PC-9 (cell line): ENCODE data around the gene ITGAE. TPM values are rescaled to one million over a fixed set of nuclear protein-coding genes. Genes with fewer than 3 reads are reported as not detected.

Experiments
- BruUV-seq: library from RNA; stranded (reverse); fragments of 400-500 nt; replicated peaks from 2 replicates; lab custom pipeline; 2021; lab: Mats Ljungman, UMichigan
- CTCF ChIA-PET: fragments of 300-600 bp; sonication (Branson Sonifier 250); formaldehyde crosslinking; loops from one replicate; lab custom pipeline; 2022; ENCODE audit warnings: antibody characterized with exemption; lab: Charles Lee
- POLR2A ChIA-PET: fragments of 300-600 bp; sonication (Branson Sonifier 250); formaldehyde crosslinking; loops from one replicate; lab custom pipeline; 2022; ENCODE audit warnings: antibody characterized with exemption; ENCODE audit not compliant: unreplicated experiment; lab: Charles Lee
- DNase-seq, 2 experiments: peaks; one replicate each; pipeline versions ENCODE4 v3.0.0 to v3.0.0-alpha.2; 2015 to 2022; ENCODE audit warnings: mixed read lengths in 1 of 2
- H2AFZ ChIP-seq: fragments of 200-600 bp; sonication (generic); 2 replicates; pipeline ENCODE4 v1.8.1; 2017; ENCODE audit warnings: antibody characterized with exemption
- H3F3A ChIP-seq: fragments of 200-600 bp; sonication (generic); 2 replicates; pipeline ENCODE4 v1.8.1; 2017; ENCODE audit warnings: antibody characterized with exemption, mild to moderate bottlenecking, low read depth; ENCODE audit not compliant: insufficient read depth
- H3K27ac ChIP-seq: fragments of 200-600 bp; sonication (generic); 2 replicates; pipeline ENCODE4 v1.6.1; 2016; ENCODE audit warnings: mixed run types
- H3K27me3 ChIP-seq: fragments of 200-600 bp; sonication (generic); 2 replicates; pipeline ENCODE4 v1.6.1; 2016; ENCODE audit warnings: low read depth, mixed run types; ENCODE audit not compliant: insufficient read depth
- H3K36me3 ChIP-seq: fragments of 200-600 bp; sonication (generic); 2 replicates; pipeline ENCODE4 v1.6.1; 2016; ENCODE audit warnings: low read depth, mixed run types
- H3K4me1 ChIP-seq: fragments of 200-600 bp; sonication (generic); replicated peaks from 2 replicates; pipeline ENCODE4 v1.6.1; 2016; ENCODE audit warnings: mixed run types; ENCODE audit not compliant: insufficient read depth
- H3K4me2 ChIP-seq: fragments of 200-600 bp; sonication (generic); 2 replicates; pipeline ENCODE4 v1.6.1; 2017; ENCODE audit warnings: mixed run types
- H3K4me3 ChIP-seq: fragments of 200-600 bp; sonication (generic); 2 replicates; pipeline ENCODE4 v1.6.1; 2016; ENCODE audit warnings: mixed run types
- H3K79me2 ChIP-seq: fragments of 200-600 bp; sonication (generic); 2 replicates; pipeline ENCODE4 v1.6.1; 2017; ENCODE audit warnings: low read depth, mixed run types
- H3K9me2 ChIP-seq: fragments of 200-600 bp; sonication (generic); 2 replicates; pipeline ENCODE4 v1.8.1; 2017; ENCODE audit warnings: mild to moderate bottlenecking; ENCODE audit not compliant: insufficient read depth
- H3K9me3 ChIP-seq: fragments of 200-600 bp; sonication (generic); 2 replicates; pipeline ENCODE4 v1.8.1; 2016; ENCODE audit warnings: low read depth; ENCODE audit not compliant: insufficient read depth
- H4K20me1 ChIP-seq: fragments of 200-600 bp; sonication (generic); 2 replicates; pipeline ENCODE4 v1.8.1; 2017; ENCODE audit not compliant: insufficient read depth
- CTCF ChIP-seq: fragments of 200-600 bp; sonication (generic); conservative IDR thresholded peaks from 2 replicates; pipeline ENCODE4 v1.6.1; 2017; ENCODE audit warnings: mixed run types, antibody characterized with exemption, mild to moderate bottlenecking, moderate library complexity
- EZH2 ChIP-seq: fragments of 200-600 bp; sonication (generic); IDR thresholded peaks from 2 replicates; pipeline ENCODE4 v1.8.0; 2017; ENCODE audit warnings: antibody characterized with exemption, low read depth
- intact Hi-C: fragments of 100-400 bp; cut with micrococcal nuclease; formaldehyde crosslinking; loops from one replicate; pipeline ENCODE4 v1.10.0; 2022; ENCODE audit not compliant: unreplicated experiment
- total RNA-seq: library from RNA; stranded (reverse); gene quantifications from 2 replicates; pipeline ENCODE4 v1.2.3, GENCODE V29; 2021

The ITGAE gene
- total RNA-seq, 1 experiment from 2014 or later: 52.8 TPM

- no peak overlapping the region for H3K27ac ChIP-seq
- intact Hi-C loops: no loop called here
- no peaks in the 10 kb centered on the region for H3K79me2 ChIP-seq
- no peaks in the 10 kb centered on the region for H3K9me3 ChIP-seq
- DNase-seq: no peak
- H4K20me1 ChIP-seq: no peaks in the 10 kb centered on the region
- H3K36me3 ChIP-seq: no peaks in the 10 kb centered on the region
- CTCF ChIA-PET: no interaction called here
- H3K4me2 ChIP-seq: no peak overlapping the region
- H3F3A ChIP-seq: 0 out of 2 replicates have a peak, but pooled peaks cover 4% of the 10 kb centered on the region
- BruUV-seq: no TSS peak
- H3K4me1 ChIP-seq: no peaks in the 10 kb centered on the region
- H3K4me3 ChIP-seq: no peak overlapping the region
- H2AFZ ChIP-seq: no peak overlapping the region
- TF ChIP-seq EZH2: no peak
- no peak for TF ChIP-seq CTCF
- no peaks in the 10 kb centered on the region for H3K9me2 ChIP-seq
- POLR2A ChIA-PET: no interaction called here
- no peaks in the 10 kb centered on the region; the same call in 1 of the 2 replicates for H3K27me3 ChIP-seq
Observed at GRCh38 chr17:3748576-3748975, 52.4 kb downstream of the ITGAE start.

- Histone ChIP-seq H3K36me3 (no peaks in the 10 kb centered on the region), H3K9me2 (no peaks in the 10 kb centered on the region), H3K27ac (no peak overlapping the region), H3K79me2 (no peaks in the 10 kb centered on the region), H3K4me1 (no peaks in the 10 kb centered on the region), H3F3A (0 out of 2 replicates have a peak, but pooled peaks cover 4% of the 10 kb centered on the region), H4K20me1 (no peaks in the 10 kb centered on the region), H3K9me3 (no peaks in the 10 kb centered on the region), H3K4me3 (no peak overlapping the region), H3K4me2 (no peak overlapping the region), H2AFZ (no peak overlapping the region), H3K27me3 (no peaks in the 10 kb centered on the region; the same call in 1 of the 2 replicates)
- DNase-seq: no peak
- intact Hi-C loops: no loop called here
- no TSS peak for BruUV-seq
- CTCF ChIA-PET: no interaction called here
- POLR2A ChIA-PET: interaction anchor here (0.7 kb wide), 1 partner anchor 104 kb away, joined by 4 read pairs; no protein-coding TSS in a partner anchor
- TF ChIP-seq EZH2 (no peak), CTCF (no peak)
Observed at GRCh38 chr17:3747805-3748204, 53.2 kb downstream of the ITGAE start.

GRCh38 chr17:3745071-3745470, 55.9 kb downstream of the ITGAE start:
- CTCF ChIA-PET: interaction anchor here (0.5 kb wide), 1 partner anchor 113 kb away, joined by 3 read pairs; no protein-coding TSS in a partner anchor
- H3F3A ChIP-seq: 0 out of 2 replicates have a peak, but pooled peaks cover 4% of the 10 kb centered on the region
- no peaks in the 10 kb centered on the region; the same call in 1 of the 2 replicates for H3K27me3 ChIP-seq
- no peaks in the 10 kb centered on the region for H3K9me2 ChIP-seq
- no peak overlapping the region for H3K4me3 ChIP-seq
- DNase-seq: no peak
- intact Hi-C loops: no loop called here
- H4K20me1 ChIP-seq: no peaks in the 10 kb centered on the region
- no peaks in the 10 kb centered on the region for H3K79me2 ChIP-seq
- POLR2A ChIA-PET: no interaction called here
- no peak for TF ChIP-seq CTCF
- no peak for TF ChIP-seq EZH2
- BruUV-seq: no TSS peak
- no peak overlapping the region for H2AFZ ChIP-seq
- H3K4me1 ChIP-seq: no peaks in the 10 kb centered on the region
- no peak overlapping the region for H3K4me2 ChIP-seq
- H3K36me3 ChIP-seq: no peaks in the 10 kb centered on the region
- no peak overlapping the region for H3K27ac ChIP-seq
- H3K9me3 ChIP-seq: no peaks in the 10 kb centered on the region
